ENCODE data around the gene FES.

DNA sequence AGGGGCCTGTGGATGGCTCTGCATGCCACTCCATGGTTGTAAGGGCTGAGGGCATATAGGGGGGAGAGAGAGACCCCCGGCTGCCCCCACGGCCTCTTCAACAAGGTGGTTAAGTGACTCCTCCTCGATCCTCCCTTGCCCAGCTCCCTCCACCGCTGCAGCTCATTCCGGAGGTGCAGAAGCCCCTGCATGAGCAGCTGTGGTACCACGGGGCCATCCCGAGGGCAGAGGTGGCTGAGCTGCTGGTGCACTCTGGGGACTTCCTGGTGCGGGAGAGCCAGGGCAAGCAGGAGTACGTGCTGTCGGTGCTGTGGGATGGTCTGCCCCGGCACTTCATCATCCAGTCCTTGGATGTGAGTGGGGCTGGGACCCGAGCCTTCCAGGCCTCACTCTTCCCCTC lies 6.5 kb downstream of the FES start:
- TF ChIP-seq CTCF (IDR thresholded peaks at IDR 0.05) = no peak
- no peak for TF ChIP-seq POLR2A (IDR thresholded peaks at IDR 0.05)
